ENCODE data around the gene CLCNKB.
"Not testable (repeated sequence)": the region's sequence is repeated elsewhere in the genome, so short reads cannot be mapped to it uniquely, and the experiment has no call there.

Gene CLCNKB

DNA sequence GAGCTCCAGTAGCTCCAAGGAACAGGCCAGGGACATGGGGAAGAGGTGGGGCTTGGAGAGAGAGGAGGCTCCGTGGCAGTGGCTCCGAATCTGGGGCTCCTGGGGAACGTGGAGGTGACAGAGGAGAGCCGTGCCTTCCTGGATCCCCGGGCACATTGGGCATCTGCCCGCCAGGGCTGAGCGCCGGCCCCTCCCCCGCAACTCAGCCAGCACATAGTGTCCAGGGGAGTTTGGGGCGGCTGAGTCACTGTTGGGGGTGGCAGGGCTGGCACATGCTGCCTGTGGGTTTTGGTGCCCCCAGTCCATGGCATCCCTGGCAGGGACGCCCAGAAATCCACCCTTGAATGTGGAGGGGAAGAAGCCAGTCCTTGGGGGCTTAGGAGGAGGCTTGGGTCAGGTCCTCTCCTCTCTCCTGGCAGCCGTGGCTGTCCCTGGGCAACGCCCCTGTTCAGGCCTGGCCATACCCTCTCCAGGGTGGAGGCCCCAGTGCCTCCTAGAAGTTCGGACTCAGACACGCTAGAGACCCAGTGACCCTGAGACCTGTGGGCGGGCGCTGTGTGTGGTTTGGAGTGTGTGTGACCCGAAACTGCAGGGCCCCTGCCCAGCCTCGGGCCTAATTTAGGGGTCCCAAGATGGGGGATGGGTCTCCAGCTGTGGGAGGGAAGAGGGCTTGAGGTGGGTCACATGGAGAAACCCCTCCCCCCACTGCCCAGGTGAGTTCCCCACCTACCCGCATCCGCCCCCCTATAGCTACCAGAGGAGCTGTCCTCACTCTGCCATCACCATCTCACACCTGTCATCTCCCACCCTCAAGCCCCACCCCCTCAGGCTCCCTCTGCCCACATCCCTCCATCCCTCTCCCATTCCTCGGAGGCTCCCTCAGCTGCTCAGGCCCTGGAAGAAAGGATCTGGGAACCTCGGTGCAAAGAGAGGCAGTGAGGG lies 27.4 kb upstream of the CLCNKB start:
- DNase-seq: no peak

- no peak for DNase-seq
Measured at GRCh38 chr1:16017076-16017460, 26.5 kb upstream of the CLCNKB start.

DNA sequence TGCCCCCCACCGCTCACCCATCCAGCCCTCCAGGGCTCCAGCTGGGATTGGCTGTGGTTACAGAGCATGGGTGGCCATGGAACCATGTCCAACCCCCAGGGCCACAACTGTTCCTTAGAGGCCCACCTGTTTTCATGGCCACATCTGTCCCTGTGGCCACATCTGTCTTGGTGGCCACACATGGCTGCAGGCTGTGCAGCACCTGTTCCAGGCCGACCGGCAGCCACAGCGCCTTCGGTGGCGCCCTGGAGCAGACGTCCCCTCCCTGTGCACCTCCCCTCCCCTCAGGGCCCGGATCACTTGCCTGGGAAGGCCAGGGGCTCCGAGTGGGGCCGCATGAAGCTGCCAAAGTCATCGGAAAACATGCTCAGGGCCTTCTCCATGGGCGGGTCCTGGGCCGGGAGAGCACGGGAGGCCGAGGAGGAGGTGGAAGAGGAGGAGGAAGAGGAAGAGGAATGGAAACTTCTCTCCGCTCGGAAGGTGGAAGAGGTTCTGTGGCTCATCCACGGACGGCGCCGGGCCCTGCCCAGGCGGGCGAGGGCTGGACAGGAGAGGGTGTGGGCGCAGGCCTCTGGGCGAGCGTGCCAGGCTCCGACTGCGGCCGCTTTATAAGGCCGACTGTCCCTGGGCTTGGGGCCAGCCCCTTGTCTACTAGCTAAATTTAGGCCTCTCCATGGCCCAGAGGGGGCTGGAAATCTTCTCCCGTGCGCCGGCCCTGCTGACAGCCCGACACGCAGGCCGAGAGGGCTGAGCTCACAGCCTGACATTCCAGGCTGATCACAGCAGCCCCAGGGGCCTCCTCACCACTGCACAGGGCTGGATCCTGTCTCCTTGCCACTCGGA lies 25.9 kb upstream of the CLCNKB start, which contains the start of gene HSPB7:
Gene HSPB7 (minus strand): TSS at position 583 of the 843 bp plus-strand sequence. CDS start 80 bp downstream, at position 503.
- DNase-seq: no peak

DNA sequence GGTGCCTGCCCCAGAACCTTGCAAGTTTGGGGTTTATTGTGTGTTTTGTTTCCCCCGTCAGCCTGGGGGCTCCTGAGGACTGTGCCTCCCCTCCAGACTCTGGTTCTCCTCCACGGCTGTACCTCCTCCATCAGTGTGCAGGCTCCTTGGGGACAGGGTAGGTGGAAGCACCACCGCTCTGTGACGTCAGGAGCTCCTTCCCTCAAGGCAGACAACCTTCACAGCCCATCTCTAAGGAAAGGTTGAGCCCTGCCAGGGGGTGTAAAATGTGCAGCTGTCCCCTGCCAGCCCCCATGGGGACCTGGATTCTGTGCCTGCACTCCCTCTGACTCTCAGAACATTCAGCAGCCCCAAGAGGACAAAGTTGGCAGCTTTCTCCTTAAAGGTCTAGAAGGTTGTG lies 25.3 kb upstream of the CLCNKB start:
- no peak for DNase-seq

DNA sequence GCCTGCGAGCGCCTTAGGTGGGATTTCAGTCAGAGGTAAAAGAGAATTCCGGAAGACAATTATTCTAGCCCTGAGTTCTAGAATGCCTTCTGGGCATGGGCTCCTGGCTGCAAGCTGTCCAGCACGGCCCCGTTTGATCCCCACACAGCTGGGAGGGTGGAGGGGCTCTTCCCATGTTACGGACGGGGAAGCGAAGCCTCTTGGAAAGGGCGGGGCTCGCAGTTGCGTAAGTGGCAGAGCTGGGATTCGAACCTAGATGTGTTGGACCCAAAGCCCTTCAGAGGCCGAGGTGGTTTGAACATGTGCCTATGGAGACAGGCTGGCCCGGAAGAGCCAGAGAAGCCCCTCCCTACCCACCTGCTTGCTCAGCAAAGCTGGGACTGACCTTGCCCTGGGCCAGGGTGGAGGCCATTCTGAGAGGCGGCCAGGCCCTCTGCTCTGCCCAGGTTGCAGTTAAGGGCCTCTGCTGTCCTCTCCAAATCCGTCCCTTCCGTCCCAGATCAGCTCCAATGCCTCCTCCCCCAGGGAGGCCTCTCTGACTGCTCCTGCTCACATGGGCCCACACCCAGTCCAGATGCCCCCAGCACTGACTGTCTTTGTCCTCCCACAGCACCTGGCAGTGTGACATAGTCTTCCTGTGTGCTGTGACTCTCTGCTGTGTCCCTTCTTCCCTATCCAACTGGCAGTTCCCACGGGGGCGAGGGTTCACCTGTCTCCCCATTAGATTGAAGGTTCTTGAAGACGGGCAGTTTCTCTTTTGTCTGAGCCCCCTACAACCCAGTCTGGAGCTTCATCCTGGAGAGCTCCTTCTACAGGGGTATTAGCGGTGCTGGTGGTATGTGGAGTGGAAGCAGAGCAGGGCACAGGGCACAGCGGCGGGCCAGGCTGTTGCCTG lies 24.6 kb upstream of the CLCNKB start:
- DNase-seq: no peak

- DNase-seq: no peak
Measured at GRCh38 chr1:16019644-16020277, 23.8 kb upstream of the CLCNKB start.

DNA sequence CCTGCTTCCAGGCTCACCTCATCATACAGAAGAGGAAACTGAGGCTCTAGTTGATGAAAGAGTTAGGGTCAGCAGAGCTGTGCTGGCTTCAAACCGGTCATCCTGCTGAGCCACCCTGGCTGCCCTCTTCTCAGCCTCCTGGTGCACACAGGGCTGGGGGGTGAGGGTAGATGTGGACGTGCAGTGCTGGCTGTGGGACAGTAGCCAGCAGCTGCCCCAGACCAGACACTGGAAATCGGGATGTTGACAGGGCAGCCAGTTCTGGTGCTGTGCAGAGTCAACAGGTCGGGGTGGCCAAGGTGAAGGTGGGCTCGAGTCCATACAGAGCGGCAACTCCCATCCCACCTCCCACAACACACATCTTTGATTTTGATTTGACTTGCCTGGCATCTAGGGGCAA lies 23.3 kb upstream of the CLCNKB start:
- no peak for DNase-seq

DNA sequence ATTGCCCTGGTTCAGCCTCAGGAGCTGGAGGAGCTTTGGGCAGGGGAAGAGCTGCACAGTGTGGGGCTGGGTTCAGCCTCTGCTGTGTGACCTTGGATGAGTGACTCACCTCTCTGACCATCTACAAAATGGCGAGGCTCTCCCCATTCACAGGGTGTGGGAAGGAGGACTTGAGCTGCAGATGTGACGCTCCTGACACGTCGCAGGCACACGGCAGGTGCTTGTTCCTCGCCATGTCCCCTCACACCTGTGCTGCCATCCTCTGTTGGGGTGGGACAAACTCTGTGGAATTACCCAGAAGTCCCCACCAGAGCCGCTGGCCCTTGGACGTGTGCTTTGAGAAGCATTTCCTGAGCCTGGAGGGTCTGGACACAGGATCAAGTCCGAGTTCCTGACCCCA lies 22.7 kb upstream of the CLCNKB start:
- DNase-seq: not testable (repeated sequence)

GRCh38 chr1:16021681-16022080 lies 21.9 kb upstream of the CLCNKB start, which contains the start of gene CLCNKA:
TSS of gene CLCNKA (plus strand) at chr1:16022036. CDS start at chr1:16022620, 584 bp downstream.
- no peak for DNase-seq

- no peak for DNase-seq
Measured at GRCh38 chr1:16022393-16022792, 21.2 kb upstream of the CLCNKB start.

GRCh38 chr1:16023050-16023653 lies 20.4 kb upstream of the CLCNKB start:
- no peak for DNase-seq

DNA sequence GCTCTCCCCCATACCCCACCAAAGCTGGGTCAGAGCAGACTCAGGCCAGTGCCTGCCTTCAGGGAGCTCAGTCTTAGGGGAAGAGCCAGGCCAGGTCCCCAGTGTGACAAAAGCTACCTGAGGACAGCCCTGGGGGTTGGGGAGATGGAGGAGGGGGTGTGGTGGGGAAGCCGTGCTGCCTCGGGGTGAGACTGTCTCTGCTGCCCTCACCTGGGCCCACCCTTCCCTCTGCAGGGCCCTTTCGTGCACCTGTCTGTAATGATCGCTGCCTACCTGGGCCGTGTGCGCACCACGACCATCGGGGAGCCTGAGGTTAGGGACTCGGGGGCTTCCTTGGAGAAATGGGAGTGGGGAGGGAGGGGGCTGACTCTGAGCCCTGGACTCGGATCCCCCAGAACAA lies 17.3 kb upstream of the CLCNKB start:
- DNase-seq: not testable (repeated sequence)

GRCh38 chr1:16026723-16027484 lies 16.7 kb upstream of the CLCNKB start:
- DNase-seq: peak; percentile 56

GRCh38 chr1:16028237-16029002 lies 15.2 kb upstream of the CLCNKB start:
- no peak for DNase-seq

DNA sequence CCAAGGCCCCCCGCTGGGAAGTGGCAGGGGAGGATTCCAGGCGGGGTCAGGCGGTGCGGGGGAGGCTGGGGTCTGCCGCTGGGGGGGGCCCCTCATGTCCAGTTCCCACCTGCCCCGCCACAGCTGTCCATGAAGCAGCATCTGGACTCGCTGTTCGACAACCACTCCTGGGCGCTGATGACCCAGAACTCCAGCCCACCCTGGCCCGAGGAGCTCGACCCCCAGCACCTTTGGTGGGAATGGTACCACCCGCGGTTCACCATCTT lies 14.6 kb upstream of the CLCNKB start:
- DNase-seq: not testable (repeated sequence)

DNA sequence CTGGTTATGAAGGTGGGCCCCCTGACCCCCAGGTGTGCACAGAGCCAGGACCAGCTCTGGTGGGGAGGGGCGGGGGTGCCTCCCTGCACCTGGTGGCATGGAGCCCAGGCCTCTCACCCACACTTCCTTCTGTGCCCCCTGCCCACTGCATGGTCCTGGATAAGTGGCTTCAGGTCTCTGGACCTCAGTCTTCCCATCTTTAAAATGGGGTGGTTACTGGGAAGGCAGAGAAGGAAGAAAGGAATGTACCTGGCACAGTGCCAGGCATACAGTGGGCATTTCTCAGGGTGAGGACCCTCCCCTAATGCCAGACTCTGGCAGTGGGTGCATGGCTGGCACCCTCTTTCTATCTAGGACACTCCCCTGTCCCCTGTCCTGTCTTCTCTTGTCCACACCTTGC lies 14.3 kb upstream of the CLCNKB start:
- no peak for DNase-seq

GRCh38 chr1:16031551-16031950 lies 12.0 kb upstream of the CLCNKB start:
- no peak for DNase-seq

DNA sequence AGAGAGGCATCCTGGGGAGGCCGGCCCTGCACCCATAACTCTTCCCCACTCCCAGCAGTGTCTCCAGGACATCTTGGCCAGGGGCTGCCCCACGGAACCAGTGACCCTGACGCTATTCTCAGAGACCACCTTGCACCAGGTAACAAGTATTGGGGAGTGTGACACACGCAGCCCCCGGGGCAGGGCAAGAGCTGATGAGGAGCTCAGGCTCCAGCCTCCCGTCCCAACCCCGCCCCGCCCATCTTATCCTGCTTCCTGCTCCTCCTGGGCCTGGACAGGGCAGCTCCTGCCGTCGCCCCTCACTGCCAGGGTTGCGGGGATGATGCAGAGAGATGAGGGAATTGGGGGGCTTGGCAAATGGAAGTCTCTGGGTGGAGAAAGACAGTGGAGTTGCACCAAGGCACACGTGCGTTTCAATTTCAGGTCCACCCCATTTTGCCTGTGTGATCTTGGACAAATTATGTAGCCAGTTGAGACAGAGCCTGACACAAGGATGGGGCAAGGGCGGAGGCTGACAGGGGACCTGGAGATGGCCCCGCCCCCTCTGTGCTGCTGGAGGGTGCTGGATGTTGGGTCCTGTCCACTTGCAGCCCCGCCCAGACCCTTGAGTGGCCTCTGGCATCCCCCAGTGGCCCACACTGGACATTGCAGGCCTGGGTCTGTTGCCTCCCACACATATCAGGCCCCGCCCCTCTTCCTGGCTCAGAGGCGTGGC lies 11.0 kb upstream of the CLCNKB start:
- no peak for DNase-seq

- DNase-seq: not testable (repeated sequence)
Measured at GRCh38 chr1:16033103-16033632, 10.4 kb upstream of the CLCNKB start.
